NCI-H2196 treated with DMSO at 0.1 percent for 48 hours (cell line): ENCODE measurements around the gene HRC.
A peak's percentile ranks its signal among the peaks of the same experiment; 100 is the strongest.

Experiments
- DNase-seq: peaks from one replicate; lab custom pipeline; 2025; ENCODE audit not compliant: unreplicated experiment; lab: John Stamatoyannopoulos, UW

Gene HRC

GRCh38 chr19:49117677-49118564 lies 37.3 kb downstream of the HRC start:
- no peak for DNase-seq

- no peak for DNase-seq
Measured at GRCh38 chr19:49116544-49116943, 38.7 kb downstream of the HRC start.

GRCh38 chr19:49114630-49115363 lies 40.4 kb downstream of the HRC start:
- no peak for DNase-seq

- DNase-seq: peak; percentile 70
Measured at GRCh38 chr19:49113762-49114629, 41.2 kb downstream of the HRC start, which contains the start of gene LIN7B. LIN7B (plus strand) TSS chr19:49114370; CDS start chr19:49114405, 35 bp downstream.

GRCh38 chr19:49111218-49111998 lies 43.8 kb downstream of the HRC start:
- no peak for DNase-seq

- no peak for DNase-seq
Measured at GRCh38 chr19:49110567-49110966, 44.6 kb downstream of the HRC start.

GRCh38 chr19:49109569-49110233 lies 45.5 kb downstream of the HRC start:
- no peak for DNase-seq

- no peak for DNase-seq
Measured at GRCh38 chr19:49109051-49109450, 46.1 kb downstream of the HRC start.

GRCh38 chr19:49107625-49108459 lies 47.4 kb downstream of the HRC start:
- no peak for DNase-seq

GRCh38 chr19:49106648-49107135 lies 48.5 kb downstream of the HRC start:
- peak; percentile 69 for DNase-seq

- DNase-seq: no peak
Measured at GRCh38 chr19:49104229-49104864, 50.8 kb downstream of the HRC start.

GRCh38 chr19:49103331-49104085 lies 51.7 kb downstream of the HRC start:
- DNase-seq: no peak

GRCh38 chr19:49102303-49102702 lies 52.9 kb downstream of the HRC start:
- no peak for DNase-seq
